Loucy (cell line): ENCODE data around the gene ZNF784.

ENCODE experiments used
- H2AFZ ChIP-seq: fragments of 200-600 bp; sonication (generic); 2 replicates; pipeline ENCODE4 v1.6.0; 2016; ENCODE audit warnings: antibody characterized with exemption, mild to moderate bottlenecking, low read length, moderate library complexity
- H3F3A ChIP-seq: fragments of 200-600 bp; 2 replicates; pipeline ENCODE4 v1.6.0; 2016; ENCODE audit warnings: antibody characterized with exemption, low read depth, mild to moderate bottlenecking
- H3K27me3 ChIP-seq: fragments of 200-600 bp; sonication (generic); 2 replicates; pipeline ENCODE4 v1.6.1; 2014; ENCODE audit warnings: low read length, mild to moderate bottlenecking; ENCODE audit not compliant: insufficient read depth, poor library complexity, severe bottlenecking
- H3K36me3 ChIP-seq: fragments of 200-600 bp; sonication (generic); 2 replicates; pipeline ENCODE4 v1.6.1; 2016; ENCODE audit warnings: low read length; ENCODE audit not compliant: insufficient read depth
- H3K4me1 ChIP-seq: fragments of 200-600 bp; sonication (generic); 2 replicates; pipeline ENCODE4 v1.5.1; 2014; ENCODE audit warnings: low read length, mild to moderate bottlenecking; ENCODE audit not compliant: insufficient read depth, poor library complexity, severe bottlenecking
- H3K4me2 ChIP-seq: fragments of 200-600 bp; sonication (generic); 2 replicates; pipeline ENCODE4 v1.6.0; 2014; ENCODE audit warnings: antibody characterized with exemption, low read length, low read depth, mild to moderate bottlenecking; ENCODE audit not compliant: poor library complexity, severe bottlenecking
- H3K4me3 ChIP-seq: fragments of 200-600 bp; sonication (generic); 2 replicates; pipeline ENCODE4 v1.5.1; 2014; ENCODE audit warnings: low read length, mild to moderate bottlenecking, mixed read lengths; ENCODE audit not compliant: poor library complexity, severe bottlenecking
- H3K79me2 ChIP-seq: fragments of 200-600 bp; sonication (generic); 2 replicates; pipeline ENCODE4 v1.6.1; 2014; ENCODE audit warnings: low read length; ENCODE audit not compliant: insufficient read depth
- H3K9ac ChIP-seq: fragments of 200-600 bp; sonication (generic); 2 replicates; pipeline ENCODE4 v1.6.0; 2014; ENCODE audit warnings: mild to moderate bottlenecking, low read depth, low read length, moderate library complexity; ENCODE audit not compliant: poor library complexity, severe bottlenecking
- H3K9me2 ChIP-seq: fragments of 200-600 bp; sonication (generic); replicated peaks from 2 replicates; pipeline ENCODE4 v1.6.1; 2016; ENCODE audit warnings: low read depth, low read length, mixed read lengths
- H3K9me3 ChIP-seq: fragments of 200-600 bp; sonication (generic); 2 replicates; pipeline ENCODE4 v1.6.1; 2014; ENCODE audit warnings: mild to moderate bottlenecking, antibody characterized with exemption, low read length, low read depth; ENCODE audit not compliant: insufficient read depth
- H4K20me1 ChIP-seq: fragments of 200-600 bp; sonication (generic); 2 replicates; pipeline ENCODE4 v1.6.0; 2014; ENCODE audit warnings: antibody characterized with exemption, low read length, mild to moderate bottlenecking; ENCODE audit not compliant: insufficient read depth, poor library complexity, severe bottlenecking
- EZH2phosphoT487 ChIP-seq: fragments of 200-600 bp; IDR thresholded peaks from 2 replicates; pipeline ENCODE4 v1.6.1; 2018; ENCODE audit warnings: antibody characterized with exemption, mild to moderate bottlenecking, moderate library complexity, borderline replicate concordance
- TF ChIP-seq, protein P1 (sequence below): fragments of 200-600 bp; sonication (generic); conservative IDR thresholded peaks from 2 replicates; pipeline ENCODE4 v1.5.1; 2014; ENCODE audit warnings: mild to moderate bottlenecking, antibody characterized with exemption, low read length

Gene ZNF784

DNA sequence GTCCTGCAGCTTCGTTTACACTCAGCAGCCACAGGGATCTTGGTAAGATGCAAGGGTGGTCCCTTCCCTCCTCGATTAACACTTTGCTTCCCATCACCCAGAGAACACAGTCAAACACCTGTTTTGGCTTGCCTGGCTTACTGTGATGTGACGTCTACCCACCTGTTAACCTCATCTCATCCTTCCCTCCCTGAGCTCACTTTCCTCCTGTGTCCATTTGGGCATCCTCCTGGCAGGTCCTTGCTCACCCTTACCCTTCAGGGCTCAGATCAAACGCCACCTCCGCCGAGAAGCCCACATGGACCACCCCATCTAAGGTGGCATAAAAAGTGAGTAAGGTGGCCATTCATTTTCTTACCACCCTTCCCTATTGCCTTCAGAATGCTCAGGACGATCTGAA, 34.3 kb downstream of the ZNF784 start:
- H3K9me3 ChIP-seq = no peaks in the 10 kb centered on the region
- peaks cover 4% of the 10 kb centered on the region; the same call in 1 of the 2 replicates for H3F3A ChIP-seq
- H3K79me2 ChIP-seq = no peaks in the 10 kb centered on the region
- no peak overlapping the region for H3K4me3 ChIP-seq
- H3K4me1 ChIP-seq = peaks cover 18% of the 10 kb centered on the region
- H4K20me1 ChIP-seq = no peaks in the 10 kb centered on the region
- H3K9ac ChIP-seq = no peak overlapping the region
- no peaks in the 10 kb centered on the region for H3K36me3 ChIP-seq
- no peak overlapping the region for H2AFZ ChIP-seq
- no peaks in the 10 kb centered on the region for H3K9me2 ChIP-seq
- TF ChIP-seq, protein P1, sequence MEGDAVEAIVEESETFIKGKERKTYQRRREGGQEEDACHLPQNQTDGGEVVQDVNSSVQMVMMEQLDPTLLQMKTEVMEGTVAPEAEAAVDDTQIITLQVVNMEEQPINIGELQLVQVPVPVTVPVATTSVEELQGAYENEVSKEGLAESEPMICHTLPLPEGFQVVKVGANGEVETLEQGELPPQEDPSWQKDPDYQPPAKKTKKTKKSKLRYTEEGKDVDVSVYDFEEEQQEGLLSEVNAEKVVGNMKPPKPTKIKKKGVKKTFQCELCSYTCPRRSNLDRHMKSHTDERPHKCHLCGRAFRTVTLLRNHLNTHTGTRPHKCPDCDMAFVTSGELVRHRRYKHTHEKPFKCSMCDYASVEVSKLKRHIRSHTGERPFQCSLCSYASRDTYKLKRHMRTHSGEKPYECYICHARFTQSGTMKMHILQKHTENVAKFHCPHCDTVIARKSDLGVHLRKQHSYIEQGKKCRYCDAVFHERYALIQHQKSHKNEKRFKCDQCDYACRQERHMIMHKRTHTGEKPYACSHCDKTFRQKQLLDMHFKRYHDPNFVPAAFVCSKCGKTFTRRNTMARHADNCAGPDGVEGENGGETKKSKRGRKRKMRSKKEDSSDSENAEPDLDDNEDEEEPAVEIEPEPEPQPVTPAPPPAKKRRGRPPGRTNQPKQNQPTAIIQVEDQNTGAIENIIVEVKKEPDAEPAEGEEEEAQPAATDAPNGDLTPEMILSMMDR = no peak
- no peak for TF ChIP-seq EZH2phosphoT487
- no peaks in the 10 kb centered on the region for H3K27me3 ChIP-seq
- H3K4me2 ChIP-seq = no peak overlapping the region

GRCh38 chr19:55588738-55589137, 35.6 kb downstream of the ZNF784 start:
- no peaks in the 10 kb centered on the region for H3K36me3 ChIP-seq
- H3F3A ChIP-seq = peaks cover 11% of the 10 kb centered on the region; the same call in 1 of the 2 replicates
- TF ChIP-seq EZH2phosphoT487 = no peak
- TF ChIP-seq, protein P1 = no peak
- no peak overlapping the region for H3K4me3 ChIP-seq
- H3K79me2 ChIP-seq = no peaks in the 10 kb centered on the region
- H3K4me2 ChIP-seq = no peak overlapping the region
- H2AFZ ChIP-seq = no peak overlapping the region
- no peaks in the 10 kb centered on the region for H3K27me3 ChIP-seq
- no peak overlapping the region for H3K9ac ChIP-seq
- no peaks in the 10 kb centered on the region for H3K9me3 ChIP-seq
- H3K9me2 ChIP-seq = no peaks in the 10 kb centered on the region
- peaks cover 18% of the 10 kb centered on the region for H3K4me1 ChIP-seq
- no peaks in the 10 kb centered on the region for H4K20me1 ChIP-seq

DNA sequence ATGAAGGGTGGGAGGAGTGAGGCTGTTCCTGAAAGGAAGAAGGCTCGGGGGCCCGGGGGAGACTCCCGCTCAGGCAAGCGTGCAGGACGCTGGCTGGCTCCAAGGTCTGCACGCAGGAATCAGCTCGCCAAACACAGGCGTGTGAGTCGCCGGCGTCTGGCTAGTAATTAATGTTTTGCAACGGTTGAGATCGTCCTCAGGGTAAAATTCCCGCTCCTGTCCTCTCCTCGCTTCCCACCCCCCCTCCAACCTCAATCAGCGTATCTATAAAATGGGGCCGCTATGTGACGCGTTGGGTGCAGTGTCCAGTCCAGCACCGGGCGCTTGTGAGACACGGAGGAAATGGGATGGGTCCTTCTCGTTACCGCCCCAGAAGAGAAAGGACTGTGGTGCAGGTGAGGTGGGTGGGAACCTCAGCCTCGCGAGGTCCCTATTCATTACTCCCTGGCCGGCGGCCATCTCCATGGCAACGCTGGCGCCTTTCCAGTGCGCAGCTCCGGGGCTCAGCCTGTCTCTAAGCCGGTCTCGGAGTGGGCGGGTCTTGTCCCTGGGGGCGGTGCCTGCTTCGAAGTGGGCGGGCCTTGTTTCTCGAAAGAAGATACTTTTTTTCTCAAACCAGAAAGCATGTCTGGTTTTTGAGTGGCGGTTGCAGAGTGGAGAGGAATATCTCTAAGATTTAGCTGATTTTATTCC, 37.2 kb downstream of the ZNF784 start:
- H2AFZ ChIP-seq = no peak overlapping the region
- no peak overlapping the region for H3K9ac ChIP-seq
- no peaks in the 10 kb centered on the region for H3K79me2 ChIP-seq

More for the DNA sequence above, 37.2 kb downstream of the ZNF784 start:
- Histone ChIP-seq H3K4me3 (peak overlapping the region; percentile 39), H3K9me2 (no peaks in the 10 kb centered on the region), H3K4me2 (peak overlapping the region; percentile 93), H3K36me3 (no peaks in the 10 kb centered on the region), H3K9me3 (no peaks in the 10 kb centered on the region), H3K27me3 (no peaks in the 10 kb centered on the region), H3K4me1 (peaks cover 18% of the 10 kb centered on the region), H4K20me1 (no peaks in the 10 kb centered on the region), H3F3A (peaks cover 11% of the 10 kb centered on the region; the same call in 1 of the 2 replicates)
- TF ChIP-seq, protein P1 = no peak
- no peak for TF ChIP-seq EZH2phosphoT487
